B cell (primary cell): ENCODE data around the gene INF2. TPM values are rescaled to one million over a fixed set of nuclear protein-coding genes. Genes with fewer than 3 reads are reported as not detected.

ENCODE experiments used
- ATAC-seq: fragments of 200-7000 bp; cut with Tn5 transposase; one replicate; pipeline ENCODE4 v1.10.0; 2021; ENCODE audit warnings: low read depth, mild to moderate bottlenecking, moderate number of reproducible peaks, moderate library complexity
- CTCF ChIA-PET: fragments of 350-600 bp; sonication (Branson Sonifier 250); formaldehyde crosslinking; loops from one replicate; lab custom pipeline; 2021; ENCODE audit warnings: antibody characterized with exemption, inconsistent platforms; lab: Charles Lee
- POLR2A ChIA-PET: fragments of 350-600 bp; sonication (Branson Sonifier 250); formaldehyde crosslinking; loops from one replicate; lab custom pipeline; 2021; ENCODE audit warnings: antibody characterized with exemption; lab: Charles Lee
- DNase-seq: peaks from one replicate; pipeline ENCODE4 v3.0.0; 2013
- H2AFZ ChIP-seq: 2 replicates; pipeline ENCODE4 v1.6.1; 2012; ENCODE audit warnings: mild to moderate bottlenecking, low read depth, low read length; ENCODE audit not compliant: insufficient read depth, poor library complexity, severe bottlenecking
- H3K27ac ChIP-seq, 2 donors: 1 replicate in 1 of 2; 2 replicates in 1 of 2; pipeline ENCODE4 v1.5.1; 2012 to 2013; ENCODE audit warnings: low read length in 2 of 2, mild to moderate bottlenecking in 2 of 2, moderate library complexity in 1 of 2
- H3K27me3 ChIP-seq, 4 experiments: fragments of 200-600 bp in 1 of 4; sonication (generic) in 1 of 4; replicated peaks in 1 of 4; 1 replicate in 2 of 4; 2 replicates in 2 of 4; pipeline versions ENCODE4 v1.6.1 to v1.7.0; 2013 to 2016; ENCODE audit warnings: low read length in 3 of 4, mild to moderate bottlenecking in 2 of 4, mixed read lengths in 1 of 4, moderate library complexity in 1 of 4; ENCODE audit not compliant: insufficient read depth in 4 of 4, control insufficient read depth in 3 of 4; ENCODE audit errors: control extremely low read depth in 1 of 4
- H3K36me3 ChIP-seq, 2 experiments: replicated peaks in 1 of 2; 1 replicate in 1 of 2; 2 replicates in 1 of 2; pipeline versions ENCODE4 v1.6.1 to v1.7.1; 2013; ENCODE audit warnings: low read length in 1 of 2; ENCODE audit not compliant: insufficient read depth in 2 of 2, control insufficient read depth in 1 of 2; ENCODE audit errors: control extremely low read depth in 1 of 2, extremely low read depth in 1 of 2
- H3K4me1 ChIP-seq, 2 donors: fragments of 200-600 bp in 1 of 2; sonication (generic) in 1 of 2; 1 replicate in 1 of 2; 2 replicates in 1 of 2; pipeline versions ENCODE4 v1.5.1 to v1.6.1; 2013 to 2017; ENCODE audit warnings: low read length in 2 of 2; ENCODE audit not compliant: control insufficient read depth in 2 of 2, insufficient read depth in 2 of 2
- H3K4me2 ChIP-seq: replicated peaks from 2 replicates; pipeline ENCODE3; 2012; ENCODE audit warnings: mild to moderate bottlenecking, low read depth, low read length; ENCODE audit not compliant: poor library complexity, severe bottlenecking
- H3K4me3 ChIP-seq, 5 experiments: fragments of 200-600 bp in 1 of 5; sonication (generic) in 1 of 5; 1 replicate in 3 of 5; 2 replicates in 2 of 5; pipeline versions ENCODE4 v1.5.1 to v1.7.0; 2011 to 2016; ENCODE audit warnings: low read length in 4 of 5, mild to moderate bottlenecking in 4 of 5, low read depth in 2 of 5, control low read depth in 1 of 5, moderate library complexity in 1 of 5; ENCODE audit not compliant: insufficient read depth in 1 of 5; ENCODE audit errors: control extremely low read depth in 1 of 5, extremely low read depth in 1 of 5
- H3K79me2 ChIP-seq: fragments of 200-600 bp; sonication (generic); one replicate; pipeline ENCODE4 v1.6.0; 2016; ENCODE audit warnings: low read length; ENCODE audit not compliant: control insufficient read depth, insufficient read depth
- H3K9ac ChIP-seq: fragments of 200-600 bp; sonication (generic); 2 replicates; pipeline ENCODE4 v1.6.1; 2017; ENCODE audit warnings: mild to moderate bottlenecking, low read length, moderate library complexity
- H3K9me3 ChIP-seq, 3 donors: one replicate each; pipeline versions ENCODE4 v1.6.1 to v1.7.1; 2013; ENCODE audit warnings: low read length in 2 of 3; ENCODE audit not compliant: control insufficient read depth in 2 of 3, insufficient read depth in 1 of 3; ENCODE audit errors: control extremely low read depth in 1 of 3
- H4K20me1 ChIP-seq: 2 replicates; pipeline ENCODE4 v1.6.0; 2012; ENCODE audit warnings: mild to moderate bottlenecking, low read length; ENCODE audit not compliant: insufficient read depth, control insufficient read depth, poor library complexity, severe bottlenecking
- H3K27ac Mint-ChIP-seq: one replicate; pipeline ENCODE4 v1.8.0; 2021; ENCODE audit warnings: mixed read lengths
- H3K27me3 Mint-ChIP-seq: one replicate; pipeline ENCODE4 v1.8.0; 2021; ENCODE audit warnings: mixed read lengths
- H3K4me1 Mint-ChIP-seq: one replicate; pipeline ENCODE4 v1.8.0; 2021; ENCODE audit warnings: mixed read lengths
- H3K4me3 Mint-ChIP-seq: one replicate; pipeline ENCODE4 v1.8.0; 2021; ENCODE audit warnings: mixed read lengths
- H3K9me3 Mint-ChIP-seq: one replicate; pipeline ENCODE4 v1.8.0; 2022; ENCODE audit warnings: mixed read lengths; ENCODE audit not compliant: insufficient read depth
- EZH2 ChIP-seq: IDR thresholded peaks from 2 replicates; pipeline ENCODE4 v1.6.1; 2012; ENCODE audit warnings: borderline replicate concordance, low read depth, mild to moderate bottlenecking, moderate library complexity, low read length; ENCODE audit not compliant: insufficient read depth, poor library complexity, severe bottlenecking
- WGBS: methylation state at CpG from one replicate; pipeline ENCODE4 v1.1.5; 2013; ENCODE audit warnings: missing lambda C conversion rate; ENCODE audit not compliant: insufficient coverage; 5-methylcytosine and 5-hydroxymethylcytosine counted together
- intact Hi-C: fragments of 100-400 bp; cut with micrococcal nuclease; formaldehyde crosslinking; loops from one replicate; pipeline ENCODE4 v1.10.0; 2022
- polyA plus RNA-seq: library from polyadenylated mRNA; depleted of rRNA; stranded (reverse); fragments of >200 nt; gene quantifications from 2 replicates; pipeline ENCODE4 v1.2.3, GENCODE V29; 2012
- total RNA-seq, 2 donors: library from RNA; stranded (reverse); fragments of 120-200 nt in 1 of 2; gene quantifications; 1 replicate in 1 of 2; 2 replicates in 1 of 2; pipeline versions ENCODE4 v1.2.3 to v1.2.4, GENCODE V29; 2013 to 2022
- TF ChIP-seq, protein P1 (sequence below): fragments of 200-600 bp; IDR thresholded peaks from one replicate; pipeline ENCODE4 v1.8.0; 2022; ENCODE audit warnings: antibody characterized with exemption, mild to moderate bottlenecking

Gene INF2
- total and polyA plus RNA-seq, 2 donors (not counting 1 experiment from before 2014, with no cell fraction given): 90.2 to 100 TPM

DNA sequence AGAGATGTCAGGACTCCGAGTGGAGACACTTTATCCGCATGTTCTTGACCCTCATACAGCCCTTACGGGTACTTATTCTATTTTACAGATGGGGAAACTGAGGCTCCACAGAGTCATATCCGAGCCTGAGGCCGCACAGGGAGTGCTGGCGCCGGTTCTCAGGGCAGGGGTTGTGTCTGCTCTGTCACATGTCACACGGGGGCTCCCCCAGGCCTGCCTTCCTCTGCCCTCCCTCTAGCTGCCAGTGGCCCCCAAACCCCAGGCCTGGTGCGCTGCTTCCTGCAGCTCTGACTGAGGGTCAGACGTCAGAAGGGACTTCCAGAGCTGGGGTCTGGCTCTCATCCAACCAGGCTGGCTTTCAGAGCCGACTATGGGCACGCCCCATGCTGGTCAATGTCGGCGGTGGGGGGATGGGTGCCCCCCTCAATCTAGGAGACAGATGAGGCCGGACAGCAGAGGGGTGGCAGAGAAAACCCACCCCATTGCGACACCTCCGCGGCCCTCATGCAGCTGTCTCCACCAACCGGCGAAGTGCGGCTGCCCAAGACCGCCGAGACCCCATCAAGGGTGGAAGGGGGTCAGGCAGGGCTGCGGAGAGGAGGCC is 811 bp upstream of the INF2 start:
- ChIA-PET POLR2A (interaction anchor here (1.1 to 1.3 kb wide), 3 partner anchors 9 to 31 kb away, joined by 3 to 6 read pairs (median 3); no protein-coding TSS in a partner anchor), CTCF (interaction anchor here (2.4 kb wide), 1 partner anchor 31 kb away, joined by 6 read pairs; no protein-coding TSS in a partner anchor)
- Histone ChIP-seq H3K36me3 (peaks cover 0 to 7% of the 10 kb centered on the region in 2 experiments), H3K4me3 (peak overlapping the region in 4 of 5 experiments; percentile 35 to 81 (median 44)), H4K20me1 (peaks cover 37% of the 10 kb centered on the region), H3K4me1 (peaks cover 40 to 78% of the 10 kb centered on the region in 2 donors), H2AFZ (peak overlapping the region; percentile 64), H3K9ac (peak overlapping the region; percentile 56), H3K27ac (peak overlapping the region; percentile 58 to 71), H3K9me3 (no peaks in the 10 kb centered on the region), H3K79me2 (peaks cover 41% of the 10 kb centered on the region), H3K27me3 (no peaks in the 10 kb centered on the region), H3K4me2 (peak overlapping the region; percentile 87)
- ATAC-seq (no peak), DNase-seq (peak; percentile 55)
- intact Hi-C loops: loop anchor here (2.0 kb wide), 1 partner anchor 32 kb away; no protein-coding TSS in a partner anchor
- Mint-ChIP-seq H3K27me3 (no peaks in the 10 kb centered on the region), H3K4me3 (peak overlapping the region; percentile 64), H3K27ac (peak overlapping the region; percentile 68), H3K9me3 (no peaks in the 10 kb centered on the region), H3K4me1 (peaks cover 63% of the 10 kb centered on the region)
- WGBS: 74% methylated on average over 22 of the region's 24 CpGs
- TF ChIP-seq, protein P1, sequence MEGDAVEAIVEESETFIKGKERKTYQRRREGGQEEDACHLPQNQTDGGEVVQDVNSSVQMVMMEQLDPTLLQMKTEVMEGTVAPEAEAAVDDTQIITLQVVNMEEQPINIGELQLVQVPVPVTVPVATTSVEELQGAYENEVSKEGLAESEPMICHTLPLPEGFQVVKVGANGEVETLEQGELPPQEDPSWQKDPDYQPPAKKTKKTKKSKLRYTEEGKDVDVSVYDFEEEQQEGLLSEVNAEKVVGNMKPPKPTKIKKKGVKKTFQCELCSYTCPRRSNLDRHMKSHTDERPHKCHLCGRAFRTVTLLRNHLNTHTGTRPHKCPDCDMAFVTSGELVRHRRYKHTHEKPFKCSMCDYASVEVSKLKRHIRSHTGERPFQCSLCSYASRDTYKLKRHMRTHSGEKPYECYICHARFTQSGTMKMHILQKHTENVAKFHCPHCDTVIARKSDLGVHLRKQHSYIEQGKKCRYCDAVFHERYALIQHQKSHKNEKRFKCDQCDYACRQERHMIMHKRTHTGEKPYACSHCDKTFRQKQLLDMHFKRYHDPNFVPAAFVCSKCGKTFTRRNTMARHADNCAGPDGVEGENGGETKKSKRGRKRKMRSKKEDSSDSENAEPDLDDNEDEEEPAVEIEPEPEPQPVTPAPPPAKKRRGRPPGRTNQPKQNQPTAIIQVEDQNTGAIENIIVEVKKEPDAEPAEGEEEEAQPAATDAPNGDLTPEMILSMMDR: no peak
- TF ChIP-seq EZH2: no peak
